ENCODE measurements around the gene PRDM16.
A peak's percentile ranks its signal among the peaks of the same experiment; 100 is the strongest.

The PRDM16 gene

DNA sequence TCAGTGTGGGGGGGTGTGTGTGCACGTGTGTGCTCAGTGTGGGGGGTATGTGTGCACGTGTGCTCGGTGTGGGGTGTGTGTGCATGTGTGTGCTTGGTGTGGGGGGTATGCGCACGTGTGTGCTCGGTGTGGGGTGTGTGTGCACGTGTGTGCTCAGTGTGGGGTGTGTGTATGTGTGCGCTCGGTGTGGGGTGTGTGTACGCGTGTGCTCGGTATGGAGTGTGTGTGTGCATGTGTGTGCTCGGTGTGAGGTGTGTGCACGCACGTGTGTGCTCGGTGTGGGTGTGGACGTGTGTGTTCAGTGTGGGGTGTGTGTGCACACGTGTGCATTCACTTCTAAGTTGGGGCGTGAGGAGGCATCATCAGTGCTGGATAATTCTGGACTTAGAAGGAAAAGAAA, 77.9 kb downstream of the PRDM16 start:
- Mint-ChIP-seq H3K4me3 (no peak overlapping the region), H3K9me3 (peaks cover 9% of the 10 kb centered on the region), H3K27ac (no peak overlapping the region), H3K4me1 (no peaks in the 10 kb centered on the region), H3K36me3 (no peaks in the 10 kb centered on the region), H3K27me3 (peaks cover 28% of the 10 kb centered on the region)
- no peak for ATAC-seq

DNA sequence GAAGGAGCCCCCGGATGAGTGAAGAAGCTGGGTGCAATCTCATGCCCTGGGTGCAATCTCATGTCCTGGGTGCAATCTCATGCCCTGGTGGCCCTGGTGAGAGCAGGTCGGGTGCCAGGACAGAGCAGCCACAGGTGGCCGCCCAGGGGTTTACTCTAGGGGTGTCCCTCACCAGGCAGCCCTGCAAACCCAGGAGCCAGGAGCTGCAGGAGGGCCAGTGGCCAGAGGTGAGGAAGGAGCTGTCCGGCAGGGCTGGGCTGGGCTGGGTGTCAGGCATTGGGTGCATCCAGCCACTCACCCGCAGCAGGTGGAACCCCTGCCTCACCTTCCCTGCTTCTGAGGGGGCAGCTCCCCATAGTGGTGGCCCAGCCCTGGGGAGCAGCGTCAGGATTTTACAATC, 79.2 kb downstream of the PRDM16 start:
- Mint-ChIP-seq H3K4me3 (no peak overlapping the region), H3K9me3 (peaks cover 9% of the 10 kb centered on the region), H3K36me3 (no peaks in the 10 kb centered on the region), H3K27me3 (peaks cover 39% of the 10 kb centered on the region), H3K27ac (no peak overlapping the region), H3K4me1 (no peaks in the 10 kb centered on the region)
- no peak for ATAC-seq

DNA sequence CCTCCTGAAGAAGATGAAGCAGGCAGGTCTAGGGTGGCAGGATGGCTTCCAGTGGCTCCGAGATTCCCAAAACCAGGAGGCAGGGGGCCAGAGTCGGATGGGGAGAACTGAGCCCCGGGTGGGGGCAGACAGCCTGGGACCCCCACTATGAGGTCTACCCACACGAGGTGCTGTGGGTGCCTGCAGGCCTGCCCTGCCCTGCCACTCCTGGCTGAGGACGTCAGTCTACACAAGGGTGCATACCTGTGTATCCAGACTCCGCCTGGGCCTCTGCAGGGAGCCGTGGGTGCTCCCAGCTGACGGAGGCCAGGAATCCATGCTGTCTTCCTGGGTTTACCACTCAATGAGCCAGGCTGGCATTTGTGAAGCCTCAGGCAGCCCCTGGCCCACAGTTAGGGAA, 80.3 kb downstream of the PRDM16 start:
- Mint-ChIP-seq H3K4me1 (no peaks in the 10 kb centered on the region), H3K36me3 (no peaks in the 10 kb centered on the region), H3K4me3 (no peak overlapping the region), H3K27ac (no peak overlapping the region), H3K27me3 (peaks cover 39% of the 10 kb centered on the region), H3K9me3 (peaks cover 9% of the 10 kb centered on the region)
- ATAC-seq, result no peak

DNA sequence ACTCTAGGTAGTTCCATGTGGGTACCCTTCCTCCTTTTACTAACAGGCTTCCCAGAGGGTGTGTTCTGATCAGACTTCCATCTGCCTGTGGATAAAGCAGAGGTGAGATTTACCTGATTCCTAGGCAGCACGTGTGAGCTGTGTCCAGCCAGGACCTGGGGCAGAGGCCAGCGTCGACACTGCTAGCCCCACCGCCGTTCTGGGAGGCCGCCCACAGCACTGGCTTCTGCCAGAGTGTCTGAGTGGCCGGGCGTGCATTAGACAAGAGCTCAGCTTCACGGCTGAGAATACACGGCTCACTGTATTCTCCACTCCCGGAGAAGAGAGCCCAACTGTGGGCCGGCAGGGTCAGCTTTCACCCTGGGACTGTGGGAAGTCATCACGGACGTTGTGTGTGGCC, 82.5 kb downstream of the PRDM16 start:
- Mint-ChIP-seq H3K27me3 (peaks cover 61% of the 10 kb centered on the region), H3K9me3 (peaks cover 7% of the 10 kb centered on the region), H3K4me1 (no peaks in the 10 kb centered on the region), H3K4me3 (no peak overlapping the region), H3K36me3 (no peaks in the 10 kb centered on the region), H3K27ac (no peak overlapping the region)
- no peak for ATAC-seq

- no peak for ATAC-seq
- Mint-ChIP-seq H3K9me3 (no peaks in the 10 kb centered on the region), H3K4me1 (no peaks in the 10 kb centered on the region), H3K27me3 (peaks cover 68% of the 10 kb centered on the region), H3K36me3 (no peaks in the 10 kb centered on the region), H3K27ac (no peak overlapping the region), H3K4me3 (no peak overlapping the region)
Measured at GRCh38 chr1:3152143-3152542, 83.1 kb downstream of the PRDM16 start.

- no peak overlapping the region for H3K4me3 Mint-ChIP-seq
- H3K36me3 Mint-ChIP-seq, result no peaks in the 10 kb centered on the region
- H3K9me3 Mint-ChIP-seq, result no peaks in the 10 kb centered on the region
- ATAC-seq, result no peak
- H3K4me1 Mint-ChIP-seq, result no peaks in the 10 kb centered on the region
- no peak overlapping the region for H3K27ac Mint-ChIP-seq
- peaks cover 73% of the 10 kb centered on the region for H3K27me3 Mint-ChIP-seq
Measured at GRCh38 chr1:3153197-3153596, 84.2 kb downstream of the PRDM16 start.

DNA sequence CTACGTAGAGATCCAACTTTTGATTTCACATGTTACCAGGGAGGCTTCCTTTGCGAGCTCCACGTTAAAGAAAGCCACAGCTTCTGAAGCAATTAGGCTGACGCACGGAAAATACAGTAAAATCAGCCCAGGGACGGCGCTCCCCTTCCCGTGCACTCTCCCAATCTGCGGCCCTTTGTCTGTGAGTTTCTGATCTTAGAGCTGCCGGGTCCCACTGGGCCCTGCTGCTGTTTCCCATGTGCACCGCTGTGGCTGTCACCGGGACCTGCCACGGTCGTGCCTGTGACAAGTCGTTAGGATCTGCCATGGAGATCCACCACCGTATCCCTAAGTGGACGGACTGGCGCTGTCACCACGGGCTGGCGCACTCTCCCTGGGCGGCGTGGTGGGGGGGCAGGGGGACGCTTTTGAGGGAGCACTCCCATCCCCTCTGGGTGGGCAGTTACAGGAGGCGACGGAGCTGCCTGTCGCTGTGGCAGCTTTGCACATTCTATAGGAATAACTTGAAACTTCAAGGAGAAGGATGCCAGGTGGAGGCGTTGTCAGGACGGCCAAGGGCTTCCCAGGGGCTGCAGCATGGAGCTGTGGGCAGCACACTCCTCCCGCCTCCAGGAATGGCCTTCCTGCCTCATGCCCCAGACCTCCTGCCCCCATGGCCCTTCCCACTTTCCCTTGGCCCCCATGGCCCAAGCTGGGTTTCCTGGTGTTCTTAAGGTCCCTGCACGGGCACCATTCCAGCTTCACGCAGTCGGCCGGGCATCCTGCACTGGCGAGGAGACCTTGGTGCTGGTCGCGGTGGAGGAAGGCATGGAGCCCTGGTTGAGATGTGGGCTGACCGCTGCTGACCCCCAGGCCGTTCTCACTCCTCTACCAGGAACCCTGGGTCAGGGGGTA, 85.1 kb downstream of the PRDM16 start:
- Mint-ChIP-seq H3K27me3 (peaks cover 65% of the 10 kb centered on the region), H3K9me3 (no peaks in the 10 kb centered on the region), H3K4me3 (no peak overlapping the region), H3K27ac (no peak overlapping the region), H3K36me3 (no peaks in the 10 kb centered on the region), H3K4me1 (no peaks in the 10 kb centered on the region)
- ATAC-seq, result no peak

DNA sequence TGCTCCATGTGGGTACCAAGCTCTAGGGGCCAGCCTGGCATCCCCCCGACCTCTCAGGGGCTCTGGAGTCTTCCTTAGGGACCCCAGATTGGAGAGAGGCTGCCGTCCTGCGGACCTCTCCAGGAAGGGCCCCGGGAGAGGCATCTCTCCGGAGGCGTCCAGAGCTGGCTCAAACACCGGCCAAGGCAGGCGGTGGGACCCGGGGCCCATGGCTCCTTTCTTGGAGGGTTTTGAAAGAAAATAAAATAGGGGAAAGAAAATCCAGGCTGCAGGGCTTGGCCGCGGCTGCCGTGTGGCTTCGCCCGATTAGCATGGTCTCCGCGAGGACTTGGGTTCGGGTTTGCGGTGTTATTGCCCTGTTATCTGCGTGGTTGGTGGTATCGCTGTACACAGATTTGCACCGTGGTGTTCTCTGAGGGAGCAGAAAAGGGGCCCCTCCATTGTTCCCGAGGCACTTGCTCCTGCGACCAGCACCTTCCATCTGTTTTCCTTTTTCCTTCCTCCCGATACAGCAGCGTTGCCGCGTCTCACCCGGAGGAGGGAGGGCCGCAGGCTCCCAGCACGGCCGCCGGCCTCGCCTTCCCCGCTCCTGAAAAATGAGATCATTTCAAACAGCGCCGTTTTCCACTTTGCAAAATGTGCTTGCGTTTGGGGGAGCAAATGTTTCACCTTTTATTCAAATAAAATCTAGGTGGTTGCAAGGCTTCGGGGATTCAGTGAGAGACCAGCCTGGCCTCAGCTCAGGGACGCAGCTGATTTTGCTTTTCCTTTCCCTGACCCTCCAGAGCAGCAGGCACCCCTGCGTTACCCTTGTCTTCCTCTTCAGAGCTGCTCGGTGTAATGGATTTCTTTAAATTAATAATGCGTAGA, 86.3 kb downstream of the PRDM16 start:
- no peaks in the 10 kb centered on the region for H3K4me1 Mint-ChIP-seq
- peaks cover 65% of the 10 kb centered on the region for H3K27me3 Mint-ChIP-seq
- ATAC-seq, result no peak
- H3K36me3 Mint-ChIP-seq, result no peaks in the 10 kb centered on the region
- no peaks in the 10 kb centered on the region for H3K9me3 Mint-ChIP-seq
- no peak overlapping the region for H3K27ac Mint-ChIP-seq
- no peak overlapping the region for H3K4me3 Mint-ChIP-seq

DNA sequence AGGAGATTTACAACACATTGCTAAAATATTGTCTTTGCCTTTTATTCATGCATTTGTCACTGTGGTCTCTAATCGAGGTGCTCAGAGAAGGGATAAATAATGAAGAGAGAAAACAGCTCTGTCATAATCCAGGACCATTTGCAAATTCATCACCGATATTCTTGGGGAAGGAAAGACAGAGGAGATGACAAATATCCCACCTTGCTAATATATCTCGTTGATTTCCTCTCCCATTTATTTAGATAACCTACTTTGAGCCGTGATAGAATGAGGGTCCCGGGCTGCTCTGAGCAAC, 86.9 kb downstream of the PRDM16 start:
- ATAC-seq, result no peak
- Mint-ChIP-seq H3K36me3 (no peaks in the 10 kb centered on the region), H3K27ac (no peak overlapping the region), H3K9me3 (no peaks in the 10 kb centered on the region), H3K27me3 (peaks cover 65% of the 10 kb centered on the region), H3K4me3 (no peak overlapping the region), H3K4me1 (peaks cover 1% of the 10 kb centered on the region)

DNA sequence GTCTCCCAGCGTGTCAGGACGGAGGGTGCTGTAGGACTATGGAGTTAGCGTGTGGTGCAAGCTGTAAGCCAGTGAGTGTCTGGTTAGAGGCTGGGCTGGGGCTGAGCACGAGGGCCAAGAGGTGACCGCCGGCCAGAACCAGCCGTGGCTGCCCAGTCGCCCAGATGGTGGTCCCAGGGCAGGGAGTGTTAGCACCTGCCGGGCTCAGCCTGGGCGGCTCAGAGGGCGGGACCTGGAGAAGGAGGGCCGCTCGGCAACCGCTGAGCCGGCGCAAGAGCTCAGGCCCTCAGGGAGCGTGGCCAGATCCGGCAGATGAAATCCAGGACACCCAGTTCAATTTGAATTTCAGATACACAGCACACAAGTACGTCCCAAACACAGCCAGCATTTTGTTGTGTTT, 87.9 kb downstream of the PRDM16 start:
- H3K27ac Mint-ChIP-seq, result no peak overlapping the region
- ATAC-seq, result no peak
- H3K4me3 Mint-ChIP-seq, result no peak overlapping the region
- H3K27me3 Mint-ChIP-seq, result peaks cover 58% of the 10 kb centered on the region
- H3K4me1 Mint-ChIP-seq, result peaks cover 5% of the 10 kb centered on the region
- no peaks in the 10 kb centered on the region for H3K9me3 Mint-ChIP-seq
- H3K36me3 Mint-ChIP-seq, result no peaks in the 10 kb centered on the region

DNA sequence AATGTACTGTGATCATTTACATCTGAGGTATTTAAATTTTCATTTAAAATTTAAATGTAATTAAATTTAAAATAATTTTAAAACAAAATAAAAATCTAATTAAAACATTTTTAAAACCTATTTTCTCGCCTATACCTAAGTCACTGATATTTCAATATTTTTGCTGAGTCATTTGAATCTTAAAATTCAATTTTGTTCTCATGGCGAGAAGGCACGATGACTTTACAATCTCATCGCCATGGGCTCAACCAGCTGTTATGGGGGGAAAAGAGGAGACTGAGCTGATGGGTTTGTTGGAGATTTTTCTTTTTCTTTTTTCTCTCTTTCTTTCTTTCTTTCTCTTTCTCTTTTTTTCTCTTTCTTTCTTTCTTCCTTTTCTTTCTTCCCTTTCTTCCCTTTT, 89.3 kb downstream of the PRDM16 start:
- H3K36me3 Mint-ChIP-seq, result no peaks in the 10 kb centered on the region
- no peak for ATAC-seq
- H3K9me3 Mint-ChIP-seq, result no peaks in the 10 kb centered on the region
- no peak overlapping the region for H3K4me3 Mint-ChIP-seq
- peaks cover 53% of the 10 kb centered on the region for H3K27me3 Mint-ChIP-seq
- H3K4me1 Mint-ChIP-seq, result peaks cover 5% of the 10 kb centered on the region
- no peak overlapping the region for H3K27ac Mint-ChIP-seq

- H3K9me3 Mint-ChIP-seq, result no peaks in the 10 kb centered on the region
- H3K27ac Mint-ChIP-seq, result no peak overlapping the region
- H3K4me1 Mint-ChIP-seq, result peaks cover 5% of the 10 kb centered on the region
- no peaks in the 10 kb centered on the region for H3K36me3 Mint-ChIP-seq
- no peak for ATAC-seq
- H3K4me3 Mint-ChIP-seq, result no peak overlapping the region
- H3K27me3 Mint-ChIP-seq, result peaks cover 46% of the 10 kb centered on the region
Measured at GRCh38 chr1:3159121-3159520, 90.1 kb downstream of the PRDM16 start.

- H3K36me3 Mint-ChIP-seq, result no peaks in the 10 kb centered on the region
- no peak overlapping the region for H3K4me3 Mint-ChIP-seq
- H3K9me3 Mint-ChIP-seq, result no peaks in the 10 kb centered on the region
- peaks cover 5% of the 10 kb centered on the region for H3K4me1 Mint-ChIP-seq
- H3K27me3 Mint-ChIP-seq, result peaks cover 38% of the 10 kb centered on the region
- no peak for ATAC-seq
- no peak overlapping the region for H3K27ac Mint-ChIP-seq
Measured at GRCh38 chr1:3159996-3160395, 91.0 kb downstream of the PRDM16 start.

DNA sequence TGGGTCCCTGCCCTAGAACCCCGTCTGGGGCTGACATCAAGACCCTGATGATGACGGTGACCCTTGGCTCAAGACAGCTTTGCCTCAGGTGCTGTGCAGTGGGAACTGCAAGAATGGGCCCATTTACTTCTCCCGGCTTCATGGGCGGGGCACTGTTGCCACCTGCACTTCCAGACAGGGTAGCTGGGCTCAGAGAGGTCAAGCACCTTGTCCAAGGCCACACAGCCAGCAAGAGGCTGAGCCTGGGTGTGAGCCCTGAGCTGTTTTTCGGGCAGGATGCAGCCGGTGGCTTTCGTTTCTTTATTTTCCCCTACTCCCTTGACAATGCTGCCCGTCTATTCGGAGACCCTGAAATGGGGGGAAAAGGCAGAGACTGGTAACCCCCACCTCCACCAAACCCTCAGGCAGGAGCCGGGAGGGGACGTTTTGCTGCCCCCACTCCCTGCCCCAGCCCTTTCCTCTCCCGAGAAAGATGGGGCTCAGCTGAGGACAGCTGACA, 91.7 kb downstream of the PRDM16 start:
- peak overlapping the region; percentile 5 for H3K4me3 Mint-ChIP-seq
- peaks cover 5% of the 10 kb centered on the region for H3K4me1 Mint-ChIP-seq
- H3K27me3 Mint-ChIP-seq, result peaks cover 31% of the 10 kb centered on the region
- H3K9me3 Mint-ChIP-seq, result no peaks in the 10 kb centered on the region
- no peak overlapping the region for H3K27ac Mint-ChIP-seq
- ATAC-seq, result no peak
- H3K36me3 Mint-ChIP-seq, result no peaks in the 10 kb centered on the region

DNA sequence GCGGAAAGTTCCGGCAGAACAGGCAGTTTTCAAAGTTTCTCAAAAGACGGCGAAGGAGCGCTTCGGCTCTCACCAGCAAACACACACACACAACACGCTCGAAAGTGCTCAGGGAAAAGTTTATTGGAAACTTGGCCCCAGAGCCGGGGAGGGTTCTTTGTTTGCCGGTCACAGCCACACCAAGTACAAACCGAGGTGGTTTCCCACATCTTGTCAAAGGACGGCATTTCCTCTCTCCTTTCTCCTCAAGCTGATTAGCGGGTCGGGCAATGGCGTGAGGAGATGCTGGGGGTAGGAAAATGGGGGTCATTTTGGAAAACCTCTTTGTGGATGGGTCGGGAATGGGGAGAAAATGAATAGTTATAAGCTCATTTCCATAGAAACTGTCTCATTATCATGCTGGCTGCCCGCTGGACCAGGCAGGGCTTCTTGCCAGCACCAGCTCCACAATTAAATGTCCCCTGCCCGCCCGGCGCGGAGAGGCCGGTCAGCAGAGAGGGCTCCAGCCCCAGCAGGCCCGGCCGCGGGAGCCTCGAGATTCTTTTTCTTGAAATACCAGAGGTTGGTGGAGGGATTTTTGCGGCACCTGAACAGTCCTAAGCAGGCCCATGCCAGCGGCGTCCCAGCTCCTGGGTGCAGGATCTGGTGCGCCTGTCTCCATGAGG, 92.3 kb downstream of the PRDM16 start:
- Mint-ChIP-seq H3K9me3 (no peaks in the 10 kb centered on the region), H3K36me3 (no peaks in the 10 kb centered on the region), H3K4me3 (peak overlapping the region; percentile 5), H3K27me3 (peaks cover 25% of the 10 kb centered on the region), H3K27ac (no peak overlapping the region), H3K4me1 (peaks cover 5% of the 10 kb centered on the region)
- no peak for ATAC-seq

Measured in stimulated activated memory B cell treated with anti-CD40 and anti-IgM and Interleukin-4, amounts not matched to agents 10 μg/mL and 1 μg/mL and 100 μg/mL, for 72 hours (primary cell).